Measurements from ENCODE around the gene VCY. TPM values are rescaled to one million over a fixed set of nuclear protein-coding genes. Genes with fewer than 3 reads are reported as not detected.
"Not testable (repeated sequence)": the region's sequence is repeated elsewhere in the genome, so short reads cannot be mapped to it uniquely, and the experiment has no call there.

VCY gene
- not detected in 2 replicates for polyA plus RNA-seq (2013)

DNA sequence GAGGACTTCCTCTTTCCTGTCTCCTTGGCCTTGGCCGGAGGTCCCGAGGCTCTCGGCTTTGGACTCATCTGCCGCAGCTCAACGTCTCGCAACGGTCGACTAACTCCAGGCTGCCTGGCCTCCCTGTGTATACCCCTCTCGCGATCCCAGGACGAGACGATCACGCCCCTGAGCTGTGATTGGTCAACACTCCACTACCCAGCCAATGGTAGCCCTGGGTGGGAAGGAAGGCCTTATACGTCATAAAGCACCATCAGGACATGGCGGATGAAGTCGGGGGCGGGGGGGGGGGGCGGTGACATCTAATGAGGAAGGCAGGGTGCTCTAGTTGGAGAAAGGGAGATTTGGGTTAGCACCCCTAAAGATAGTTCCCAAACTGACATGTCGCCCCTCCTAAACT is at the start of gene VCY:
Gene VCY, minus strand, starts transcription at position 101 of the 400 bp plus-strand sequence. Its CDS starts 33 bp downstream, at position 68.
- not testable (repeated sequence) for H3K4me3 ChIP-seq (ENCODE audit: low read depth, low read length); H4K8ac ChIP-seq (ENCODE audit: low read depth, low read length); H3K36me3 ChIP-seq (ENCODE audit: control insufficient read depth in 1 of 2, insufficient read depth in 2 of 2, low read length in 2 of 2); H3K27ac ChIP-seq (ENCODE audit: low read depth, low read length); H4K12ac ChIP-seq (ENCODE audit: low read depth, low read length); H3K4me1 ChIP-seq (ENCODE audit: control insufficient read depth in 1 of 2, insufficient read depth in 2 of 2, low read length in 2 of 2); H3K79me1 ChIP-seq (ENCODE audit: low read length); H2AK5ac ChIP-seq (ENCODE audit: low read length); H3K9me3 ChIP-seq (ENCODE audit: insufficient read depth, low read depth, low read length); H2BK5ac ChIP-seq (ENCODE audit: low read depth, low read length, poor library complexity); H3K4ac ChIP-seq (ENCODE audit: low read depth, low read length); H2BK120ac ChIP-seq (ENCODE audit: insufficient read depth, low read length, poor library complexity); H3K4me2 ChIP-seq (ENCODE audit: low read length); H3K79me2 ChIP-seq (ENCODE audit: control insufficient read depth, insufficient read depth, low read length, poor library complexity); H3K27me3 ChIP-seq (ENCODE audit: insufficient read depth, low read length); H2AFZ ChIP-seq (ENCODE audit: insufficient read depth, low read length, poor library complexity); H3K23ac ChIP-seq (ENCODE audit: low read length); H4K91ac ChIP-seq (ENCODE audit: low read depth, low read length); H3K14ac ChIP-seq (ENCODE audit: low read length); H2BK12ac ChIP-seq (ENCODE audit: low read length); H3K18ac ChIP-seq (ENCODE audit: low read length); H3K9ac ChIP-seq (ENCODE audit: low read length); DNase-seq
- no CpG with 5 or more reads among the region's 19 CpGs for WGBS (ENCODE audit: extremely low coverage, insufficient coverage, insufficient read length)

DNA sequence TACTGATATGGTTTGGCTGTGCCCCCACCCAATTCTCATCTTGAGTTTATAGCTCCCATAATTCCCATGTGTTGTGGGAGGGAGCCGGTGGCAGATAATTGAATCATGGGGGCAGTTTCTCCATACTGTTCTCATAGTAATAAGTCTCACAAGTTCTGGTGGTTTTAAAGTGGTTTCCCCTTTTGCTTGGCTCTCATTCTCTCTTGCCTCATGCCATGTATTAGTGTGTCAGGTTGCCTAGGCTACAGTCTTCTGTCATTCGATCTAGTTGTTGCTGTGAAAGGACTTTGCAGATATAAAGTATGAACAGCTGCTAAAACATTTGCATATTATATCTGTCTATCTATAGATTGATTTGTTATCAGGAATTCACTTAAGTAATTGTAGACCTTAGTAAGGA is 44.1 kb upstream of the VCY start:
- H2AFZ ChIP-seq (ENCODE audit: insufficient read depth, low read length, poor library complexity); H3K27me3 ChIP-seq (ENCODE audit: insufficient read depth, low read length); H2BK120ac ChIP-seq (ENCODE audit: insufficient read depth, low read length, poor library complexity); H4K8ac ChIP-seq (ENCODE audit: low read depth, low read length); H2AK5ac ChIP-seq (ENCODE audit: low read length); H3K9me3 ChIP-seq (ENCODE audit: insufficient read depth, low read depth, low read length); H3K79me2 ChIP-seq (ENCODE audit: control insufficient read depth, insufficient read depth, low read length, poor library complexity); H3K14ac ChIP-seq (ENCODE audit: low read length); DNase-seq; H4K91ac ChIP-seq (ENCODE audit: low read depth, low read length); H3K27ac ChIP-seq (ENCODE audit: low read depth, low read length); H3K9ac ChIP-seq (ENCODE audit: low read length); H3K79me1 ChIP-seq (ENCODE audit: low read length); H3K4me2 ChIP-seq (ENCODE audit: low read length); H3K4me1 ChIP-seq (ENCODE audit: control insufficient read depth in 1 of 2, insufficient read depth in 2 of 2, low read length in 2 of 2); H3K23ac ChIP-seq (ENCODE audit: low read length); H3K36me3 ChIP-seq (ENCODE audit: control insufficient read depth in 1 of 2, insufficient read depth in 2 of 2, low read length in 2 of 2); H2BK5ac ChIP-seq (ENCODE audit: low read depth, low read length, poor library complexity); H3K4me3 ChIP-seq (ENCODE audit: low read depth, low read length); H3K4ac ChIP-seq (ENCODE audit: low read depth, low read length); H2BK12ac ChIP-seq (ENCODE audit: low read length); H3K18ac ChIP-seq (ENCODE audit: low read length); H4K12ac ChIP-seq (ENCODE audit: low read depth, low read length): not testable (repeated sequence)
- no CpG with 5 or more reads among the region's 2 CpGs for WGBS (ENCODE audit: extremely low coverage, insufficient coverage, insufficient read length)

DNA sequence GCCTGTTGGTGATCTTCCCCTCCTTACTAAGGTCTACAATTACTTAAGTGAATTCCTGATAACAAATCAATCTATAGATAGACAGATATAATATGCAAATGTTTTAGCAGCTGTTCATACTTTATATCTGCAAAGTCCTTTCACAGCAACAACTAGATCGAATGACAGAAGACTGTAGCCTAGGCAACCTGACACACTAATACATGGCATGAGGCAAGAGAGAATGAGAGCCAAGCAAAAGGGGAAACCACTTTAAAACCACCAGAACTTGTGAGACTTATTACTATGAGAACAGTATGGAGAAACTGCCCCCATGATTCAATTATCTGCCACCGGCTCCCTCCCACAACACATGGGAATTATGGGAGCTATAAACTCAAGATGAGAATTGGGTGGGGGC is 25.6 kb upstream of the VCY start:
- H3K4ac ChIP-seq (ENCODE audit: low read depth, low read length); H3K9me3 ChIP-seq (ENCODE audit: insufficient read depth, low read depth, low read length); H4K12ac ChIP-seq (ENCODE audit: low read depth, low read length); H3K4me2 ChIP-seq (ENCODE audit: low read length); H3K23ac ChIP-seq (ENCODE audit: low read length); H2BK120ac ChIP-seq (ENCODE audit: insufficient read depth, low read length, poor library complexity); H2BK12ac ChIP-seq (ENCODE audit: low read length); H4K8ac ChIP-seq (ENCODE audit: low read depth, low read length); H3K27ac ChIP-seq (ENCODE audit: low read depth, low read length); H2AK5ac ChIP-seq (ENCODE audit: low read length); H3K27me3 ChIP-seq (ENCODE audit: insufficient read depth, low read length); H3K4me1 ChIP-seq (ENCODE audit: control insufficient read depth in 1 of 2, insufficient read depth in 2 of 2, low read length in 2 of 2); H3K36me3 ChIP-seq (ENCODE audit: control insufficient read depth in 1 of 2, insufficient read depth in 2 of 2, low read length in 2 of 2); H3K18ac ChIP-seq (ENCODE audit: low read length); H4K91ac ChIP-seq (ENCODE audit: low read depth, low read length); H3K79me2 ChIP-seq (ENCODE audit: control insufficient read depth, insufficient read depth, low read length, poor library complexity); H3K14ac ChIP-seq (ENCODE audit: low read length); DNase-seq; H2AFZ ChIP-seq (ENCODE audit: insufficient read depth, low read length, poor library complexity); H3K79me1 ChIP-seq (ENCODE audit: low read length); H2BK5ac ChIP-seq (ENCODE audit: low read depth, low read length, poor library complexity); H3K4me3 ChIP-seq (ENCODE audit: low read depth, low read length); H3K9ac ChIP-seq (ENCODE audit: low read length): not testable (repeated sequence)
- no CpG with 5 or more reads among the region's 2 CpGs for WGBS (ENCODE audit: extremely low coverage, insufficient coverage, insufficient read length)

DNA sequence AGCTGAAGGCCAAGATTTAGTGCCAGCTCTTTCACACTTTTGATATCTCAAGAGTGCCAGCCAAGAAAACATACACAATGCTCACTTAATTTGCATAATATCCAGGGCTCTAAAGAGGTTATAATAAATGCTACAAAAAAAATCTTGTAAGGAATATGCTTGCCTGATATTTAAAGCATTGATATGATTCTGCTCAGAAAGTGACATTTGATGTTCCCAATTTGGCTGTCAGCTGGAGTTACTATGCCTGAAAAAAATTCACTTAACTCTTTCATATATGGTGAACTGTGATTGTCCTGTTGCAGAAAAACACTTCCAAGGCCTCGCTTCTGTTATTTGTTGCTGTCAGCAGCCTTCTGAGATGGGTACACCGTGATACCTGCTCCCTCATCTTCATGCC is 43.9 kb downstream of the VCY start:
- H3K18ac ChIP-seq (ENCODE audit: low read length); H3K14ac ChIP-seq (ENCODE audit: low read length); H3K27me3 ChIP-seq (ENCODE audit: insufficient read depth, low read length); H3K79me2 ChIP-seq (ENCODE audit: control insufficient read depth, insufficient read depth, low read length, poor library complexity); H3K9ac ChIP-seq (ENCODE audit: low read length); H3K36me3 ChIP-seq (ENCODE audit: control insufficient read depth in 1 of 2, insufficient read depth in 2 of 2, low read length in 2 of 2); H3K4me3 ChIP-seq (ENCODE audit: low read depth, low read length); H3K9me3 ChIP-seq (ENCODE audit: insufficient read depth, low read depth, low read length); H2BK12ac ChIP-seq (ENCODE audit: low read length); H3K27ac ChIP-seq (ENCODE audit: low read depth, low read length); H3K23ac ChIP-seq (ENCODE audit: low read length); H3K4ac ChIP-seq (ENCODE audit: low read depth, low read length); H3K79me1 ChIP-seq (ENCODE audit: low read length); H4K91ac ChIP-seq (ENCODE audit: low read depth, low read length); H3K4me2 ChIP-seq (ENCODE audit: low read length); H2BK120ac ChIP-seq (ENCODE audit: insufficient read depth, low read length, poor library complexity); H4K12ac ChIP-seq (ENCODE audit: low read depth, low read length); H2BK5ac ChIP-seq (ENCODE audit: low read depth, low read length, poor library complexity); H2AK5ac ChIP-seq (ENCODE audit: low read length); H3K4me1 ChIP-seq (ENCODE audit: control insufficient read depth in 1 of 2, insufficient read depth in 2 of 2, low read length in 2 of 2); DNase-seq; H2AFZ ChIP-seq (ENCODE audit: insufficient read depth, low read length, poor library complexity); H4K8ac ChIP-seq (ENCODE audit: low read depth, low read length): not testable (repeated sequence)
- WGBS (ENCODE audit: extremely low coverage, insufficient coverage, insufficient read length): no CpG with 5 or more reads among the region's 2 CpGs
